ENCODE measurements around the gene RPTOR.

Gene RPTOR

GRCh38 chr17:80509311-80509710, 35.3 kb upstream of the RPTOR start:
- in situ Hi-C loops (cut with MboI; ENCODE audit: low sequenced_read_pairs, unreplicated experiment), result no loop called here
- no peak for TF ChIP-seq CTCF (IDR thresholded peaks at IDR 0.05; ENCODE audit: borderline replicate concordance, control extremely low read depth, extremely low read depth, insufficient read depth, missing control alignments)
- no peak for DNase-seq (ENCODE audit: low spot score)

- DNase-seq (ENCODE audit: low spot score), result no peak
- in situ Hi-C loops (cut with MboI; ENCODE audit: low sequenced_read_pairs, unreplicated experiment), result no loop called here
- TF ChIP-seq CTCF (IDR thresholded peaks at IDR 0.05; ENCODE audit: borderline replicate concordance, control extremely low read depth, extremely low read depth, insufficient read depth, missing control alignments), result no peak
These were observed 34.5 kb upstream of the RPTOR start for GRCh38 chr17:80510132-80510531.

- TF ChIP-seq CTCF (IDR thresholded peaks at IDR 0.05; ENCODE audit: borderline replicate concordance, control extremely low read depth, extremely low read depth, insufficient read depth, missing control alignments), result no peak
- DNase-seq (ENCODE audit: low spot score), result no peak
- in situ Hi-C loops (cut with MboI; ENCODE audit: low sequenced_read_pairs, unreplicated experiment), result no loop called here
These were observed 33.9 kb upstream of the RPTOR start for GRCh38 chr17:80510772-80511171.

- in situ Hi-C loops (cut with MboI; ENCODE audit: low sequenced_read_pairs, unreplicated experiment), result no loop called here
- no peak for TF ChIP-seq CTCF (IDR thresholded peaks at IDR 0.05; ENCODE audit: borderline replicate concordance, control extremely low read depth, extremely low read depth, insufficient read depth, missing control alignments)
- DNase-seq (ENCODE audit: low spot score), result no peak
These were observed 33.1 kb upstream of the RPTOR start for GRCh38 chr17:80511222-80512180.

GRCh38 chr17:80512233-80512632, 32.4 kb upstream of the RPTOR start:
- no peak for DNase-seq (ENCODE audit: low spot score)
- in situ Hi-C loops (cut with MboI; ENCODE audit: low sequenced_read_pairs, unreplicated experiment), result no loop called here
- no peak for TF ChIP-seq CTCF (IDR thresholded peaks at IDR 0.05; ENCODE audit: borderline replicate concordance, control extremely low read depth, extremely low read depth, insufficient read depth, missing control alignments)

GRCh38 chr17:80513201-80513600, 31.4 kb upstream of the RPTOR start:
- no peak for TF ChIP-seq CTCF (IDR thresholded peaks at IDR 0.05; ENCODE audit: borderline replicate concordance, control extremely low read depth, extremely low read depth, insufficient read depth, missing control alignments)
- no peak for DNase-seq (ENCODE audit: low spot score)
- in situ Hi-C loops (cut with MboI; ENCODE audit: low sequenced_read_pairs, unreplicated experiment), result no loop called here

Measured in GM13976 (cell line).